Activated B cell treated with CpG ODN at 0.5 μM for 24 hours (primary cell): ENCODE data around the gene ISL1. TPM values are rescaled to one million over a fixed set of nuclear protein-coding genes. Genes with fewer than 3 reads are reported as not detected.

Experiments used
- ATAC-seq: fragments of 200-7000 bp; cut with Tn5 transposase; one replicate; pipeline ENCODE4 v1.10.0; 2021; ENCODE audit warnings: low read depth, mild to moderate bottlenecking, moderate library complexity
- CTCF ChIA-PET: fragments of 350-600 bp; sonication (Branson Sonifier 250); formaldehyde crosslinking; loops from one replicate; lab custom pipeline; 2021; ENCODE audit warnings: antibody characterized with exemption; lab: Charles Lee
- POLR2A ChIA-PET: fragments of 350-600 bp; sonication (Branson Sonifier 250); formaldehyde crosslinking; loops from one replicate; lab custom pipeline; 2021; ENCODE audit warnings: antibody characterized with exemption; lab: Charles Lee
- DNase-seq: peaks from one replicate; pipeline ENCODE4 v3.0.0; 2022
- H3K27ac Mint-ChIP-seq: one replicate; pipeline ENCODE4 v1.8.0; 2020; ENCODE audit warnings: mixed read lengths
- H3K27me3 Mint-ChIP-seq: one replicate; pipeline ENCODE4 v1.8.0; 2021; ENCODE audit warnings: mixed read lengths
- H3K36me3 Mint-ChIP-seq: one replicate; pipeline ENCODE4 v1.8.0; 2021; ENCODE audit warnings: low read depth, mixed read lengths
- H3K4me1 Mint-ChIP-seq: one replicate; pipeline ENCODE4 v1.8.0; 2021; ENCODE audit warnings: mixed read lengths
- H3K4me3 Mint-ChIP-seq: one replicate; pipeline ENCODE4 v1.8.0; 2020; ENCODE audit warnings: mild to moderate bottlenecking, mixed read lengths
- H3K9me3 Mint-ChIP-seq: one replicate; pipeline ENCODE4 v1.8.0; 2020; ENCODE audit warnings: mixed read lengths
- intact Hi-C: fragments of 100-400 bp; cut with micrococcal nuclease; formaldehyde crosslinking; loops from one replicate; pipeline ENCODE4 v1.15.1; 2024
- total RNA-seq: library from RNA; stranded (reverse); gene quantifications from 2 replicates; pipeline ENCODE4 v1.2.3, GENCODE V29; 2022
- TF ChIP-seq, protein P1 (sequence below): fragments of 200-600 bp; IDR thresholded peaks from one replicate; pipeline ENCODE4 v1.8.0; 2022; ENCODE audit warnings: antibody characterized with exemption, mild to moderate bottlenecking

Gene ISL1
- total RNA-seq, 1 donor from 2014 or later: not detected

DNA sequence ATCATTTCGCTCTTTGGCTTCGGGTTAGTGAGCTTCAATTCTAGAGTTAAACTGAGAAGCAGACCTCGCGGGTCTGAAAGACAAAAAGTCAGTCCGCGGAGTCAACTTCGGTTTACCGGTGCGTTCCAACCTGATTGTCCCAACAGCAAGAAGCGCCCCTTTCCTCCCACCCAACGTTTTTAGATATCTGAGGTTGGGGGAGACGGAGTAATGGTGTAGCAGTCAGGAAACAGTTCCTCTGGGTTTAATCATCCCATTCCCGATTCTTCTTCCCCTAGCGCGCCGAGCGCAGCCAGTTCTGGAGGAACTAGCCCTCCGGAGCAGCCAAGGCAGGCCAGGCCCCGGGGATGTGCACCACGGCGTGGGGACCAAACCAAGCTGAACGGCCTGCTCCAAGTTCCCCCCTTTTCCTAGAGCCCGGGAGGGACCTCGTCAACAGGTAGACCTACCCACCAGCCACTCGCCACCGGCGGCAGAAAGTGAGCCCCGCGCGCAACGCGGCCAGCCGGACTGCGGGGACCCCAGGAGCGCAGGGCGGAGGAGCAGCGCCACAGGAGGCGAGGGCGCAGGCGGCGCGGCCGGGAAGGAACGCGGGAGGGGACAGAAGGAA lies 622 bp upstream of the ISL1 start:
- Mint-ChIP-seq H3K27me3 (peaks cover 82% of the 10 kb centered on the region), H3K27ac (no peak overlapping the region), H3K4me1 (no peaks in the 10 kb centered on the region), H3K36me3 (no peaks in the 10 kb centered on the region), H3K9me3 (no peaks in the 10 kb centered on the region), H3K4me3 (no peak overlapping the region)
- ATAC-seq (no peak), DNase-seq (no peak)
- intact Hi-C loops: loop anchor here (5.0 to 10.0 kb wide), 2 partner anchors 418 to 1275 kb away; no protein-coding TSS in a partner anchor
- POLR2A ChIA-PET: no interaction called here
- TF ChIP-seq, protein P1, sequence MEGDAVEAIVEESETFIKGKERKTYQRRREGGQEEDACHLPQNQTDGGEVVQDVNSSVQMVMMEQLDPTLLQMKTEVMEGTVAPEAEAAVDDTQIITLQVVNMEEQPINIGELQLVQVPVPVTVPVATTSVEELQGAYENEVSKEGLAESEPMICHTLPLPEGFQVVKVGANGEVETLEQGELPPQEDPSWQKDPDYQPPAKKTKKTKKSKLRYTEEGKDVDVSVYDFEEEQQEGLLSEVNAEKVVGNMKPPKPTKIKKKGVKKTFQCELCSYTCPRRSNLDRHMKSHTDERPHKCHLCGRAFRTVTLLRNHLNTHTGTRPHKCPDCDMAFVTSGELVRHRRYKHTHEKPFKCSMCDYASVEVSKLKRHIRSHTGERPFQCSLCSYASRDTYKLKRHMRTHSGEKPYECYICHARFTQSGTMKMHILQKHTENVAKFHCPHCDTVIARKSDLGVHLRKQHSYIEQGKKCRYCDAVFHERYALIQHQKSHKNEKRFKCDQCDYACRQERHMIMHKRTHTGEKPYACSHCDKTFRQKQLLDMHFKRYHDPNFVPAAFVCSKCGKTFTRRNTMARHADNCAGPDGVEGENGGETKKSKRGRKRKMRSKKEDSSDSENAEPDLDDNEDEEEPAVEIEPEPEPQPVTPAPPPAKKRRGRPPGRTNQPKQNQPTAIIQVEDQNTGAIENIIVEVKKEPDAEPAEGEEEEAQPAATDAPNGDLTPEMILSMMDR: no peak
- CTCF ChIA-PET: no interaction called here

DNA sequence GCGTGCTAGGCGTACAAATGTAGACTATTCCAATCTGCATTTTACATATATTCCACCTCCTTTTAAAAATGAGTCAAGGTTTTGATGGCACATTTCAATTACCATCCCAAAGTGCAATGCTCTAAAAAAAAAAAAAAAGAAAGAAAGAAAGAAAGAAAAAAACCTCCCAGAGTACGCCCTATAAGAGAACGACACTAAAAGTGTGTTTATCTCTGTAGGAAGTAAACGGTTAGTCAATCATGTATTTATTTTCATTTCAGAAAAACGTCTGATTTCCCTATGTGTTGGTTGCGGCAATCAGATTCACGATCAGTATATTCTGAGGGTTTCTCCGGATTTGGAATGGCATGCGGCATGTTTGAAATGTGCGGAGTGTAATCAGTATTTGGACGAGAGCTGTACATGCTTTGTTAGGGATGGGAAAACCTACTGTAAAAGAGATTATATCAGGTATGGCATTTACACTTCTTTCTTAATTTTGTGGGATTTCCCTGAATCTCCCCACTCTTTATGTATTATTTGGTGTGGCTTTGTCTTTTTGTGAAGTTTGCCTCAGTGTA lies 1.1 kb downstream of the ISL1 start:
- Mint-ChIP-seq H3K9me3 (no peaks in the 10 kb centered on the region), H3K4me3 (no peak overlapping the region), H3K4me1 (no peaks in the 10 kb centered on the region), H3K36me3 (no peaks in the 10 kb centered on the region), H3K27ac (no peak overlapping the region), H3K27me3 (peaks cover 79% of the 10 kb centered on the region)
- ATAC-seq (no peak), DNase-seq (no peak)
- ChIA-PET CTCF (no interaction called here), POLR2A (no interaction called here)
- intact Hi-C loops: loop anchor here (5.0 to 10.0 kb wide), 2 partner anchors 420 to 1273 kb away; no protein-coding TSS in a partner anchor
- TF ChIP-seq, protein P1: no peak

DNA sequence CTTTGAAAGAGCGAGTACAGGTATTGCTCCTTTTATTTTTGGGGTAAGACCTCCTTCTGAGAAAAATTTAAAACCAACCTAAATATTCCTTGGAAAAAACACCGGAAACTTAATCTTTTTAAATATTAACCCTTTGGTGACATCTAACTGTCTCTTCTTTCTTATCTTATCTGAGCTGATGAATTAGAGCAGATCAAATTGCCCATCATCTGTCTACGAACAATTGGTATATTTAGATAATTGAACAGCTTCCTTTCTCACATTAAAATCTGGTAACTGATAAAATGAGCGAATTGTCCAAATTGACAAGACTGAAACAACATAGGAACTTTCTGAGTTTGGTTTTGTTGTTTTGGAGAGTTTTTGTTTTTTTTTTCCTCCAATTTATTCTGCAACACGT lies 2.0 kb downstream of the ISL1 start:
- no peak for ATAC-seq
- POLR2A ChIA-PET: no interaction called here

DNA sequence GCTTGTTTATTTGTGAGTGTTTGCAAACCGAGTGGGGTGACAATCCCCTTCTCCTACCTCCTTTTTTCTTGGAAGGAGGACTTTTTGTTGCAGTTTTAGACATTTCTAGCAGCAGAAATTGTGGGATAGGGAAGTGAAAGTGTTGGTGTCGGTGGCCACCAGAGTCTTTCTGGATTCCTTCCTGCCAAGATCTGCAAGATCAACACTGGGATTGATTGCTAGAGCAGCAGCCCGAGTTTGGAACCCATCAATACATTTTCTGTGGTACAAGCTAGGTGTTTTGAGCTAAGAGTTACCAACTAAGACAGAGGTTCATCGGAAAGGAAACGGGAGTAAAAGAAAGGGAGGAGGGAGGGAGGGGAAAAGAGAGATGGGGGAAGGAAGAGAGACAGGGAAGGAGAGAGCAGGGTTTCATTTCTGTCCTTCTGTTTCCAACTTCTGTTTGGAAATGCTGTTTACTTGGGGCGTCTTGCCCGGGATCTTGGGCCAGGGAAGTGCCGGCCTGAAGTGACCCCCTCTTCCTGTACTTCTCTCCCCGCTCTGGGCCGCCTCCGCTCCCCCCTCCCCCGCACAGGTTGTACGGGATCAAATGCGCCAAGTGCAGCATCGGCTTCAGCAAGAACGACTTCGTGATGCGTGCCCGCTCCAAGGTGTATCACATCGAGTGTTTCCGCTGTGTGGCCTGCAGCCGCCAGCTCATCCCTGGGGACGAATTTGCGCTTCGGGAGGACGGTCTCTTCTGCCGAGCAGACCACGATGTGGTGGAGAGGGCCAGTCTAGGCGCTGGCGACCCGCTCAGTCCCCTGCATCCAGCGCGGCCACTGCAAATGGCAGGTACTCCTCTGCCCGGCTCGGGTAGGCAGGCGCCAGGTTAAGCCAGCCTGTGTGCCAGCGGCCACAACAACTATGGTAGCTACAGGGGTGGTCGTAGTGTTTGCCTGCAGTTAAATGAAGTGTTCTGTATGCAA lies 4.0 kb downstream of the ISL1 start:
- Mint-ChIP-seq H3K4me3 (no peak overlapping the region), H3K9me3 (no peaks in the 10 kb centered on the region), H3K36me3 (no peaks in the 10 kb centered on the region), H3K4me1 (no peaks in the 10 kb centered on the region), H3K27ac (no peak overlapping the region), H3K27me3 (peaks cover 76% of the 10 kb centered on the region)
- ATAC-seq: no peak
- DNase-seq: no peak
- CTCF ChIA-PET: no interaction called here
- TF ChIP-seq, protein P1: no peak
- POLR2A ChIA-PET: no interaction called here
- intact Hi-C loops: loop anchor here (10.0 kb wide), 1 partner anchor 422 kb away; no protein-coding TSS in a partner anchor

More for the DNA sequence above, 2.0 kb downstream of the ISL1 start:
- DNase-seq: no peak
- intact Hi-C loops: loop anchor here (10.0 kb wide), 1 partner anchor 420 kb away; no protein-coding TSS in a partner anchor
- no peaks in the 10 kb centered on the region for H3K9me3 Mint-ChIP-seq
- peaks cover 78% of the 10 kb centered on the region for H3K27me3 Mint-ChIP-seq
- no peaks in the 10 kb centered on the region for H3K4me1 Mint-ChIP-seq
- CTCF ChIA-PET: no interaction called here
- no peak overlapping the region for H3K4me3 Mint-ChIP-seq
- TF ChIP-seq, protein P1: no peak
- H3K36me3 Mint-ChIP-seq: no peaks in the 10 kb centered on the region
- H3K27ac Mint-ChIP-seq: no peak overlapping the region
